ENCODE data around the gene MYO6.

Gene MYO6

DNA sequence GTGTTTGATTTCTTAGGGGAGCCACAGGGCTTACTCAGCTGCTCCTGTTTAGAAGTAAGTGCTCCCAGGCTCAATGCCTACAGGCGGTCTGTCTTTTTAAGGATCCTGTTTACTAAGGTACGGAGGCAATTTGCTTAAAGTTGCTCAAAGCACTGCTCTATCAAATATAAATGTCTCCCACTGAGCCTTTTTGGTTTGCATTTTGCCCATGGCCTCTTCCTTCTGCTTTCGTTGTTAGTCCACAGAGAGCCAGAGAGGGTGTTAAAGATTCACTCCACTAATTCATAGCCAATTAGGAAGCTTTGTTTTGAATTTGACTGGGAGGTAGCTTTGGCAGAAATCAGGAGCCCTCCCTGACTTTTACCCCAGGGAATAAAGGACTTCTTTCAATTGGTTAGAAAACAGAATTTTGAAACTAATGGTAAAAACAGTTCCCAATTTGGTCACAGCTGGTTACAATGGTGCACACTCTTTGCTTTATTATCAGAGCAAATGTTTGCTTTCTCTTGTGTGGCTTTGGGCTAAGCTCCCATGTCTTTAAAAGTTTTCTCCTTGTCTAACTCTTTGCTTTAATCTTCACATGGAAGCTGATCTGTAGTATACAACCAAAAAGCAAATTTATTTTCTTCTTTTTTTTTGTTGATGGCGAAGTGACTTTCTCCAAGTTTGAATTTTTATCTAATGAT is 197.2 kb downstream of the MYO6 start (continued):
- no peak for TF ChIP-seq SP3 (tag by site-specific recombination; IDR thresholded peaks at IDR 0.05)
- no peak for TF ChIP-seq ZNF830 (tag by site-specific recombination; IDR thresholded peaks at IDR 0.05; ENCODE audit: low read depth)

DNA sequence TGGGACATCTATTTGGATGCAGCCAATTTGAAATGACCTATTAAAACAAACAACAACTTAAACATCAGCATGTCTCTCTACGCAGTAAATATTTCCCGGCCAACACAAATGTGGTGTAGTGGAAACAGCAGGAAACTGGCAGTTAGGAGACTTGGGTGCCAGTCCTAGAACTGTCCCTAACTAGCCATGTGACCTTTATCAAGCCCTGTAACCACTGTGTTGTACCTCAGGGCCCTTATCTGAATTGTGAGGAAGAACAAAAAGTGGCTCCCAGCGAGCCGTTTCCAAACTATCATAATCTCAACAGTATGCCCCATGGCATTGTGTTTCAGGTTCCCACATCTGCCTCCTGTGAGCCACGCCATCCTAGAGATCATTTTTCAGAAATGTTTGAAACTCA is 198.9 kb downstream of the MYO6 start:
- CTCF ChIA-PET, result interaction anchor here (1.4 kb wide), 1 partner anchor 16 kb away, joined by 3 read pairs; no protein-coding TSS in a partner anchor

DNA sequence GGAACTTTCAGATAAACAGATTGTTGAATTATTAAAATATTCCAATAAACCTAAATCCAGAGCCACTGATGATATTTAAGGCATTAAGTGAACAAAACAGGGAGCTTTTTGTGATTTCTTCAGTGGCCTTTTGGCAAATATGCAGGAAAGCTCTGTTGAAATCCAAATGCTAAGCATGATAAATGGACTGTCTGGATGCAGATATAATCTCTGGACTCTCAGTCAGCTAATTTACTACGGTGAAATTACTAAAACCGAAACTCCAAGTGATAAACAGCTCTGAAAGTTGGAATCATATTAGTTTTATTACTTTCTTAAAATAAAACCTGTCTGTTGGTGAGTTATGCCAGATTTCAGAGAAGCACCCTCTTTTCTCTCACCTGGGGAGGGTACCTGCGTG is 203.1 kb downstream of the MYO6 start:
- no peaks in the 10 kb centered on the region for H3K36me3 ChIP-seq (ENCODE audit: control insufficient read depth in 2 of 2, insufficient read depth in 1 of 2, low read length in 2 of 2)
- no peak overlapping the region for H3K27ac ChIP-seq (ENCODE audit: extremely low read depth, low read depth, low read length)
- TF ChIP-seq ZNF626 (tag by site-specific recombination; IDR thresholded peaks at IDR 0.05) (no peak), ZNF416 (tag by site-specific recombination; IDR thresholded peaks at IDR 0.05) (no peak), ZNF433 (tag by site-specific recombination; IDR thresholded peaks at IDR 0.05; ENCODE audit: low read depth) (no peak)
- ChIA-PET CTCF (interaction anchor here (1.8 kb wide), 1 partner anchor 59 kb away, joined by 6 read pairs; no protein-coding TSS in a partner anchor), POLR2A (no interaction called here)
- H3K9me3 ChIP-seq (ENCODE audit: control insufficient read depth, insufficient read depth, low read depth, low read length), result no peaks in the 10 kb centered on the region
- no peaks in the 10 kb centered on the region for H3K4me1 ChIP-seq (ENCODE audit: control insufficient read depth, insufficient read depth, low read length)
- H3K4me3 ChIP-seq (ENCODE audit: low read depth, low read length), result no peak overlapping the region

More for the DNA sequence above, 198.9 kb downstream of the MYO6 start:
- Histone ChIP-seq H3K36me3 (ENCODE audit: control insufficient read depth in 2 of 2, insufficient read depth in 1 of 2, low read length in 2 of 2) (no peaks in the 10 kb centered on the region), H3K9me3 (ENCODE audit: control insufficient read depth, insufficient read depth, low read depth, low read length) (no peaks in the 10 kb centered on the region), H3K4me1 (ENCODE audit: control insufficient read depth, insufficient read depth, low read length) (no peaks in the 10 kb centered on the region), H3K27ac (ENCODE audit: extremely low read depth, low read depth, low read length) (no peak overlapping the region), H3K4me3 (ENCODE audit: low read depth, low read length) (no peak overlapping the region)
- POLR2A ChIA-PET, result no interaction called here
- TF ChIP-seq, protein P1, sequence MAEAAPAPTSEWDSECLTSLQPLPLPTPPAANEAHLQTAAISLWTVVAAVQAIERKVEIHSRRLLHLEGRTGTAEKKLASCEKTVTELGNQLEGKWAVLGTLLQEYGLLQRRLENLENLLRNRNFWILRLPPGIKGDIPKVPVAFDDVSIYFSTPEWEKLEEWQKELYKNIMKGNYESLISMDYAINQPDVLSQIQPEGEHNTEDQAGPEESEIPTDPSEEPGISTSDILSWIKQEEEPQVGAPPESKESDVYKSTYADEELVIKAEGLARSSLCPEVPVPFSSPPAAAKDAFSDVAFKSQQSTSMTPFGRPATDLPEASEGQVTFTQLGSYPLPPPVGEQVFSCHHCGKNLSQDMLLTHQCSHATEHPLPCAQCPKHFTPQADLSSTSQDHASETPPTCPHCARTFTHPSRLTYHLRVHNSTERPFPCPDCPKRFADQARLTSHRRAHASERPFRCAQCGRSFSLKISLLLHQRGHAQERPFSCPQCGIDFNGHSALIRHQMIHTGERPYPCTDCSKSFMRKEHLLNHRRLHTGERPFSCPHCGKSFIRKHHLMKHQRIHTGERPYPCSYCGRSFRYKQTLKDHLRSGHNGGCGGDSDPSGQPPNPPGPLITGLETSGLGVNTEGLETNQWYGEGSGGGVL (tag by site-specific recombination; IDR thresholded peaks at IDR 0.05), result no peak

DNA sequence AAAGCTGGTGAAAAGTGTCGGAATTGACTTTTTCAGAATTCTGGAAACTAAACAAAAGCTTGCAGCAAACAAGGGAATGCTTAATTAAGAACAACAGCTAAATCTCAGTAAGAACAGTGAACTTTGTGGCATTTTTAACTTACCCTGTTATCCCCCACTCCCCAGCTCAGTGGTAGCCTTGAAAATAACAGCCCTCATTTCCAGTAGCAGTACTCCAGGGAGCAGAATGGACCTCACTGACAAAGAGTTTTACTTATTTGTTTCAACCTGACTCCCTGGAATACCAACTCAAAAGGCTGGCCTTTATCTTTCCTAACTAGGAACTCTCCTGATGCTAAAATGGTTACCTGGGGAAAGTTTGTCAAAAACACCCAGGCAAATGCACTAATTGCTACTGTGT is 214.5 kb downstream of the MYO6 start:
- POLR2A ChIA-PET, result no interaction called here
- Histone ChIP-seq H3K4me1 (ENCODE audit: control insufficient read depth, insufficient read depth, low read length) (no peaks in the 10 kb centered on the region), H3K36me3 (ENCODE audit: control insufficient read depth in 2 of 2, insufficient read depth in 1 of 2, low read length in 2 of 2) (no peaks in the 10 kb centered on the region), H3K4me3 (ENCODE audit: low read depth, low read length) (no peak overlapping the region), H3K27ac (ENCODE audit: extremely low read depth, low read depth, low read length) (no peak overlapping the region), H3K9me3 (ENCODE audit: control insufficient read depth, insufficient read depth, low read depth, low read length) (no peaks in the 10 kb centered on the region)
- CTCF ChIA-PET, result interaction anchor here (0.6 to 1.4 kb wide), 2 partner anchors 29 to 705 kb away, joined by 3 to 5 read pairs; no protein-coding TSS in a partner anchor
- TF ChIP-seq WT1 (tag by site-specific recombination; IDR thresholded peaks at IDR 0.05) (no peak), ZNF791 (tag by site-specific recombination; IDR thresholded peaks at IDR 0.05) (no peak), OVOL3 (tag by site-specific recombination; IDR thresholded peaks at IDR 0.05) (no peak), YY2 (tag by site-specific recombination; IDR thresholded peaks at IDR 0.05) (no peak), ZNF623 (tag by site-specific recombination; IDR thresholded peaks at IDR 0.05) (no peak), ZNF350 (tag by site-specific recombination; IDR thresholded peaks at IDR 0.05) (no peak), ZNF155 (tag by site-specific recombination; IDR thresholded peaks at IDR 0.05) (no peak), HOXD13 (CRISPR knock-in tag; IDR thresholded peaks at IDR 0.05; ENCODE audit: borderline replicate concordance) (no peak), ZFP37 (tag by site-specific recombination; IDR thresholded peaks at IDR 0.05) (no peak), GLI2 (tag by site-specific recombination; IDR thresholded peaks at IDR 0.05; ENCODE audit: borderline replicate concordance, low read depth) (no peak)
- TF ChIP-seq, protein P2, sequence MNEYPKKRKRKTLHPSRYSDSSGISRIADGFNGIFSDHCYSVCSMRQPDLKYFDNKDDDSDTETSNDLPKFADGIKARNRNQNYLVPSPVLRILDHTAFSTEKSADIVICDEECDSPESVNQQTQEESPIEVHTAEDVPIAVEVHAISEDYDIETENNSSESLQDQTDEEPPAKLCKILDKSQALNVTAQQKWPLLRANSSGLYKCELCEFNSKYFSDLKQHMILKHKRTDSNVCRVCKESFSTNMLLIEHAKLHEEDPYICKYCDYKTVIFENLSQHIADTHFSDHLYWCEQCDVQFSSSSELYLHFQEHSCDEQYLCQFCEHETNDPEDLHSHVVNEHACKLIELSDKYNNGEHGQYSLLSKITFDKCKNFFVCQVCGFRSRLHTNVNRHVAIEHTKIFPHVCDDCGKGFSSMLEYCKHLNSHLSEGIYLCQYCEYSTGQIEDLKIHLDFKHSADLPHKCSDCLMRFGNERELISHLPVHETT (tag by site-specific recombination; IDR thresholded peaks at IDR 0.05), result no peak
- TF ChIP-seq, protein P3, sequence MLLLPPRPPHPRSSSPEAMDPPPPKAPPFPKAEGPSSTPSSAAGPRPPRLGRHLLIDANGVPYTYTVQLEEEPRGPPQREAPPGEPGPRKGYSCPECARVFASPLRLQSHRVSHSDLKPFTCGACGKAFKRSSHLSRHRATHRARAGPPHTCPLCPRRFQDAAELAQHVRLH (tag by site-specific recombination; IDR thresholded peaks at IDR 0.05), result no peak
